Gastrocnemius medialis (tissue), 4 donors: Measurements from ENCODE around the gene AP1G1.

ENCODE experiments used
- CTCF ChIP-seq, 5 experiments: fragments of 450-650 bp in 3 of 5; fragments of 200-600 bp in 2 of 5; sonication (generic) in 2 of 5; IDR thresholded peaks in 4 of 5; conservative IDR thresholded peaks in 1 of 5; 1 replicate in 4 of 5; 2 replicates in 1 of 5; pipeline ENCODE4 v1.5.1; 2016 to 2019; ENCODE audit warnings: antibody characterized with exemption in 5 of 5, mild to moderate bottlenecking in 3 of 5, moderate library complexity in 3 of 5
- POLR2A ChIP-seq, 2 donors: fragments of 450-650 bp; IDR thresholded peaks; one replicate each; pipeline ENCODE4 v1.6.1; 2017; ENCODE audit warnings: antibody characterized with exemption in 2 of 2, mild to moderate bottlenecking in 2 of 2, moderate library complexity in 2 of 2

- TF ChIP-seq CTCF (IDR thresholded peaks at IDR 0.05 in 4 of 5, conservative IDR thresholded peaks at IDR 0.05 in 1 of 5) (no peak), POLR2A (IDR thresholded peaks at IDR 0.05) (no peak)
Observed at GRCh38 chr16:71762186-71762585, 46.4 kb downstream of the AP1G1 start.
